CD14-positive monocyte (primary cell): ENCODE measurements around the gene KRT12. TPM values are rescaled to one million over a fixed set of nuclear protein-coding genes. Genes with fewer than 3 reads are reported as not detected.
"Not testable (repeated sequence)": the region's sequence is repeated elsewhere in the genome, so short reads cannot be mapped to it uniquely, and the experiment has no call there.

ENCODE experiments used
- DNase-seq, 3 donors: peaks; one replicate each; pipeline ENCODE4 v3.0.0-alpha.2; 2011 to 2022
- H2AFZ ChIP-seq: 2 replicates; pipeline ENCODE4 v1.6.0; 2012; ENCODE audit warnings: mild to moderate bottlenecking, low read depth, low read length, inconsistent platforms; ENCODE audit not compliant: insufficient read depth, poor library complexity, severe bottlenecking
- H3K27ac ChIP-seq, 2 donors: 1 replicate in 1 of 2; 2 replicates in 1 of 2; pipeline ENCODE4 v1.5.1; 2012 to 2013; ENCODE audit warnings: low read length in 2 of 2, control low read depth in 1 of 2, inconsistent platforms in 1 of 2, low read depth in 1 of 2, mild to moderate bottlenecking in 1 of 2
- H3K27me3 ChIP-seq, 2 donors: one replicate each; pipeline versions ENCODE4 v1.6.0 to v1.6.1; 2011 to 2013; ENCODE audit warnings: low read length in 2 of 2; ENCODE audit not compliant: control insufficient read depth in 2 of 2, insufficient read depth in 2 of 2
- H3K36me3 ChIP-seq, 2 donors: replicated peaks in 1 of 2; 1 replicate in 1 of 2; 2 replicates in 1 of 2; pipeline versions ENCODE4 v1.5.1 to v1.6.1; 2012 to 2013; ENCODE audit warnings: low read length in 2 of 2, control low read depth in 1 of 2, inconsistent platforms in 1 of 2, mild to moderate bottlenecking in 1 of 2; ENCODE audit not compliant: insufficient read depth in 2 of 2, control insufficient read depth in 1 of 2
- H3K4me1 ChIP-seq, 2 donors: 1 replicate in 1 of 2; 2 replicates in 1 of 2; pipeline versions ENCODE4 v1.5.1 to v1.6.1; 2012 to 2013; ENCODE audit warnings: low read length in 2 of 2, control low read depth in 1 of 2, inconsistent platforms in 1 of 2, mild to moderate bottlenecking in 1 of 2, moderate library complexity in 1 of 2; ENCODE audit not compliant: insufficient read depth in 2 of 2, control insufficient read depth in 1 of 2
- H3K4me2 ChIP-seq: replicated peaks from 2 replicates; pipeline ENCODE3; 2012; ENCODE audit warnings: low read length, moderate library complexity, mild to moderate bottlenecking; ENCODE audit not compliant: poor library complexity, severe bottlenecking; ENCODE audit errors: extremely low read depth
- H3K4me3 ChIP-seq, 3 experiments: fragments of 200-600 bp in 1 of 3; sonication (generic) in 1 of 3; replicated peaks in 1 of 3; 1 replicate in 2 of 3; 2 replicates in 1 of 3; pipeline ENCODE4 v1.5.1; 2011 to 2013; ENCODE audit warnings: low read length in 3 of 3, mild to moderate bottlenecking in 3 of 3, control low read depth in 2 of 3, low read depth in 2 of 3, inconsistent platforms in 1 of 3, moderate library complexity in 1 of 3
- H3K79me2 ChIP-seq: 2 replicates; pipeline ENCODE4 v1.6.0; 2012; ENCODE audit warnings: mild to moderate bottlenecking, control low read depth, inconsistent platforms, low read length, moderate library complexity; ENCODE audit not compliant: insufficient read depth
- H3K9ac ChIP-seq: 2 replicates; pipeline ENCODE4 v1.6.0; 2017; ENCODE audit warnings: low read length, mild to moderate bottlenecking; ENCODE audit not compliant: insufficient read depth, poor library complexity, severe bottlenecking
- H3K9me3 ChIP-seq, 2 donors: replicated peaks in 1 of 2; 1 replicate in 1 of 2; 2 replicates in 1 of 2; pipeline versions ENCODE4 v1.5.1 to v1.6.1; 2012 to 2013; ENCODE audit warnings: low read length in 2 of 2, control low read depth in 1 of 2; ENCODE audit not compliant: control insufficient read depth in 1 of 2, insufficient read depth in 1 of 2
- H4K20me1 ChIP-seq: 2 replicates; pipeline ENCODE4 v1.6.0; 2012; ENCODE audit warnings: mild to moderate bottlenecking, low read length, control low read depth, moderate library complexity; ENCODE audit not compliant: insufficient read depth
- H3K27ac Mint-ChIP-seq, 7 donors: one replicate each; pipeline ENCODE4 v1.8.0; 2020; ENCODE audit warnings: mild to moderate bottlenecking in 7 of 7, mixed read lengths in 7 of 7, moderate library complexity in 6 of 7, inconsistent platforms in 2 of 7
- H3K27me3 Mint-ChIP-seq, 3 donors: one replicate each; pipeline ENCODE4 v1.8.0; 2021 to 2022; ENCODE audit warnings: low read depth in 3 of 3, mild to moderate bottlenecking in 3 of 3, mixed read lengths in 3 of 3, moderate library complexity in 3 of 3, inconsistent platforms in 1 of 3
- H3K36me3 Mint-ChIP-seq, 2 donors: one replicate each; pipeline ENCODE4 v1.8.0; 2020; ENCODE audit warnings: mixed read lengths in 2 of 2, inconsistent platforms in 1 of 2, mild to moderate bottlenecking in 1 of 2
- H3K4me1 Mint-ChIP-seq: one replicate; pipeline ENCODE4 v1.8.0; 2020; ENCODE audit warnings: mild to moderate bottlenecking, mixed read lengths
- H3K4me3 Mint-ChIP-seq, 2 donors: one replicate each; pipeline ENCODE4 v1.8.0; 2020; ENCODE audit warnings: mild to moderate bottlenecking in 2 of 2, mixed read lengths in 2 of 2, moderate library complexity in 1 of 2
- H3K9me3 Mint-ChIP-seq, 7 donors: one replicate each; pipeline ENCODE4 v1.8.0; 2020 to 2022; ENCODE audit warnings: mixed read lengths in 7 of 7, mild to moderate bottlenecking in 6 of 7, moderate library complexity in 6 of 7, inconsistent platforms in 2 of 7
- CTCF ChIP-seq: fragments of 200-600 bp; IDR thresholded peaks from one replicate; pipeline ENCODE4 v1.8.0; 2022; ENCODE audit warnings: antibody characterized with exemption, mild to moderate bottlenecking
- WGBS: methylation state at CpG from one replicate; pipeline ENCODE4 v1.1.5; 2013; ENCODE audit warnings: missing lambda C conversion rate; ENCODE audit not compliant: insufficient coverage; 5-methylcytosine and 5-hydroxymethylcytosine counted together
- intact Hi-C, 2 donors: fragments of 100-400 bp; cut with micrococcal nuclease; formaldehyde crosslinking; loops; one replicate each; pipeline versions ENCODE4 v1.15.0 to v1.15.1; 2023
- polyA plus RNA-seq, 3 donors: library from polyadenylated mRNA; depleted of rRNA in 1 of 3; unstranded in 2 of 3; stranded (reverse) in 1 of 3; fragments of 300-500 nt in 2 of 3; fragments of >200 nt in 1 of 3; fragmentation: Illumina TruSeq in 2 of 3; gene quantifications; 1 replicate in 2 of 3; 2 replicates in 1 of 3; pipeline ENCODE4 v1.2.3, GENCODE V29; 2012 to 2021

The KRT12 gene
- polyA plus RNA-seq, 3 donors, result not detected

GRCh38 chr17:40816569-40816968 is 50.5 kb downstream of the KRT12 start:
- Histone ChIP-seq H2AFZ (no peak overlapping the region), H3K4me2 (no peak overlapping the region), H3K4me3 (no peak overlapping the region), H3K27me3 (peaks cover 27 to 45% of the 10 kb centered on the region in 2 donors), H3K9ac (no peak overlapping the region), H3K36me3 (peaks cover 0 to 9% of the 10 kb centered on the region in 2 donors), H4K20me1 (no peaks in the 10 kb centered on the region), H3K9me3 (peaks cover 7 to 17% of the 10 kb centered on the region in 2 donors), H3K4me1 (peaks cover 8 to 14% of the 10 kb centered on the region in 2 donors), H3K79me2 (no peaks in the 10 kb centered on the region), H3K27ac (no peak overlapping the region)
- DNase-seq, result no peak
- Mint-ChIP-seq H3K4me3 (no peak overlapping the region), H3K4me1 (peaks cover 12% of the 10 kb centered on the region), H3K36me3 (peaks cover 9 to 12% of the 10 kb centered on the region in 2 donors), H3K27me3 (peaks cover 22 to 45% (median 26%) of the 10 kb centered on the region in 3 donors), H3K27ac (no peak overlapping the region), H3K9me3 (peaks cover 15 to 47% (median 35%) of the 10 kb centered on the region in 7 donors)
- no CpG with 5 or more reads among the region's 3 CpGs for WGBS
- intact Hi-C loops, result loop anchor here in 1 of 2 donors (5.0 kb wide), 2 partner anchors 731 to 851 kb away; no protein-coding TSS in a partner anchor
- TF ChIP-seq CTCF, result no peak

GRCh38 chr17:40815381-40815780 is 51.6 kb downstream of the KRT12 start:
- no peak overlapping the region for H3K4me2 ChIP-seq
- peaks cover 8 to 14% of the 10 kb centered on the region in 2 donors for H3K4me1 ChIP-seq
- WGBS, result no CpG with 5 or more reads among the region's 1 CpG
- intact Hi-C loops, result loop anchor here in 1 of 2 donors (5.0 kb wide), 2 partner anchors 732 to 852 kb away; no protein-coding TSS in a partner anchor
- H2AFZ ChIP-seq, result no peak overlapping the region
- TF ChIP-seq CTCF, result no peak
- H3K9ac ChIP-seq, result no peak overlapping the region
- H3K9me3 ChIP-seq, result peaks cover 7 to 16% of the 10 kb centered on the region in 2 donors
- H4K20me1 ChIP-seq, result no peaks in the 10 kb centered on the region
- no peak overlapping the region for H3K4me3 ChIP-seq
- Mint-ChIP-seq H3K36me3 (peaks cover 9 to 11% of the 10 kb centered on the region in 2 donors), H3K27ac (no peak overlapping the region), H3K27me3 (peaks cover 27 to 48% (median 29%) of the 10 kb centered on the region in 3 donors), H3K9me3 (peaks cover 15 to 43% (median 33%) of the 10 kb centered on the region in 7 donors), H3K4me1 (peaks cover 12% of the 10 kb centered on the region), H3K4me3 (no peak overlapping the region)
- peaks cover 0 to 9% of the 10 kb centered on the region in 2 donors for H3K36me3 ChIP-seq
- no peak overlapping the region for H3K27ac ChIP-seq
- no peaks in the 10 kb centered on the region for H3K79me2 ChIP-seq
- H3K27me3 ChIP-seq, result peaks cover 29 to 46% of the 10 kb centered on the region in 2 donors
- no peak for DNase-seq

GRCh38 chr17:40814657-40815056 is 52.4 kb downstream of the KRT12 start:
- H3K36me3 Mint-ChIP-seq, result peaks cover 9 to 10% of the 10 kb centered on the region in 2 donors
- H3K9me3 ChIP-seq, H3K9ac ChIP-seq, DNase-seq, H3K27ac Mint-ChIP-seq, H3K36me3 ChIP-seq, H3K79me2 ChIP-seq, H3K4me2 ChIP-seq, H3K27ac ChIP-seq, H4K20me1 ChIP-seq, H3K4me3 ChIP-seq, H2AFZ ChIP-seq: not testable (repeated sequence)
- WGBS, result no CpG with 5 or more reads among the region's 3 CpGs
- H3K4me3 Mint-ChIP-seq, result peak overlapping the region in 1 of 2 donors; percentile 56
- H3K27me3 Mint-ChIP-seq, result peaks cover 29 to 50% (median 33%) of the 10 kb centered on the region in 3 donors
- Histone ChIP-seq H3K27me3 (peaks cover 36 to 46% of the 10 kb centered on the region in 2 donors), H3K4me1 (peaks cover 8 to 14% of the 10 kb centered on the region in 2 donors)
- intact Hi-C loops, result loop anchor here in 1 of 2 donors (5.0 kb wide), 2 partner anchors 733 to 853 kb away; no protein-coding TSS in a partner anchor
- H3K4me1 Mint-ChIP-seq, result peaks cover 12% of the 10 kb centered on the region
- H3K9me3 Mint-ChIP-seq, result peaks cover 14 to 36% (median 29%) of the 10 kb centered on the region in 7 donors
